Mesendoderm (in vitro differentiated cells): Measurements from ENCODE around the gene RAB8B.
A peak's percentile ranks its signal among the peaks of the same experiment; 100 is the strongest.

Experiments
- DNase-seq: peaks from one replicate; pipeline ENCODE4 v3.0.0; 2013
- H2AK5ac ChIP-seq: 2 replicates; pipeline ENCODE4 v1.6.1; 2013; ENCODE audit warnings: low read length, inconsistent platforms
- H2BK120ac ChIP-seq: 2 replicates; pipeline ENCODE4 v1.6.1; 2013; ENCODE audit warnings: low read depth, mild to moderate bottlenecking, low read length, moderate library complexity, mixed read lengths
- H2BK15ac ChIP-seq: replicated peaks from 2 replicates; pipeline ENCODE4 v1.6.1; 2013; ENCODE audit warnings: low read depth, mild to moderate bottlenecking, moderate library complexity
- H2BK5ac ChIP-seq: 2 replicates; pipeline ENCODE4 v1.6.1; 2013; ENCODE audit warnings: low read length, inconsistent platforms
- H3K18ac ChIP-seq: 2 replicates; pipeline ENCODE4 v1.6.1; 2013; ENCODE audit warnings: mild to moderate bottlenecking, low read length, mixed read lengths
- H3K23ac ChIP-seq: one replicate; pipeline ENCODE4 v1.6.1; 2013; ENCODE audit warnings: low read length
- H3K27ac ChIP-seq: 2 replicates; pipeline ENCODE4 v1.5.1; 2013; ENCODE audit warnings: low read depth, mild to moderate bottlenecking, inconsistent platforms, low read length, moderate library complexity
- H3K27me3 ChIP-seq: 2 replicates; pipeline ENCODE4 v1.6.1; 2013; ENCODE audit warnings: low read length, control low read depth, mild to moderate bottlenecking, inconsistent platforms; ENCODE audit not compliant: insufficient read depth, poor library complexity
- H3K36me3 ChIP-seq: 2 replicates; pipeline ENCODE4 v1.6.1; 2013; ENCODE audit warnings: low read length, inconsistent platforms; ENCODE audit not compliant: control insufficient read depth, insufficient read depth
- H3K4ac ChIP-seq: one replicate; pipeline ENCODE4 v1.6.1; 2013; ENCODE audit warnings: low read depth, mild to moderate bottlenecking, low read length, moderate library complexity
- H3K4me1 ChIP-seq: 2 replicates; pipeline ENCODE4 v1.6.1; 2013; ENCODE audit warnings: low read depth, low read length, inconsistent platforms; ENCODE audit not compliant: control insufficient read depth
- H3K4me2 ChIP-seq: 2 replicates; pipeline ENCODE4 v1.6.1; 2013; ENCODE audit warnings: low read length
- H3K4me3 ChIP-seq: 2 replicates; pipeline ENCODE4 v1.5.1; 2013; ENCODE audit warnings: mild to moderate bottlenecking, low read length
- H3K56ac ChIP-seq: one replicate; pipeline ENCODE4 v1.6.1; 2013; ENCODE audit warnings: low read length
- H3K79me1 ChIP-seq: 2 replicates; pipeline ENCODE4 v1.6.1; 2013; ENCODE audit warnings: low read length, inconsistent platforms
- H3K79me2 ChIP-seq: 2 replicates; pipeline ENCODE4 v1.6.1; 2013; ENCODE audit warnings: mild to moderate bottlenecking, low read length; ENCODE audit not compliant: control insufficient read depth, insufficient read depth
- H3K9ac ChIP-seq: 2 replicates; pipeline ENCODE4 v1.6.1; 2013; ENCODE audit warnings: low read length, inconsistent platforms
- H4K5ac ChIP-seq: one replicate; pipeline ENCODE4 v1.6.1; 2013; ENCODE audit warnings: low read length
- H4K8ac ChIP-seq: one replicate; pipeline ENCODE4 v1.6.1; 2013; ENCODE audit warnings: low read depth, mild to moderate bottlenecking, control low read depth, low read length, moderate library complexity
- WGBS: extraction: QIAGEN DNeasy Blood & Tissue Kit; methylation state at CpG from one replicate; pipeline ENCODE4 v1.1.7; 2013; ENCODE audit warnings: low lambda C conversion rate, missing lambda C conversion rate; ENCODE audit not compliant: insufficient coverage; ENCODE audit errors: extremely low coverage; 5-methylcytosine and 5-hydroxymethylcytosine counted together

RAB8B gene

DNA sequence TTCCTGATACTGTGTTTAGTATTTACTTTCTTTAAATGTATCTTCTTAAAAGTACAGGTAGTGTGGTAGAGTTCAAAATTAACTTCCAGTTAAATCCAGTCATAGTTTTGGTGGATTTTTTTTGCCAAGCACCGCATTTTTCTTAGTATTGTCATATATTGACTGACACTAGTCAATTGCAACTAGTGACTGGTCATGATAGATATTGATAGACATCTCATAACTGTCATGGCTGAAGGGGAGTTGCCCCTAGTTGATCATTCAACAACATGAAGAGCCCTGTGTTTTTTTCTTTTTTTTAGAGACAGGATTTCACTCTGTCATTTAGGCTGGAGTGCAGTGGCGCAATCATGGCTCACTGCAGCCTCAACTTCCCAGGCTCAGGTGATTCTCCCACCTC, 22.1 kb downstream of the RAB8B start:
- WGBS, result no CpG with 5 or more reads among the region's 2 CpGs
- Histone ChIP-seq H3K18ac (no peak overlapping the region), H3K27ac (no peak overlapping the region)

DNA sequence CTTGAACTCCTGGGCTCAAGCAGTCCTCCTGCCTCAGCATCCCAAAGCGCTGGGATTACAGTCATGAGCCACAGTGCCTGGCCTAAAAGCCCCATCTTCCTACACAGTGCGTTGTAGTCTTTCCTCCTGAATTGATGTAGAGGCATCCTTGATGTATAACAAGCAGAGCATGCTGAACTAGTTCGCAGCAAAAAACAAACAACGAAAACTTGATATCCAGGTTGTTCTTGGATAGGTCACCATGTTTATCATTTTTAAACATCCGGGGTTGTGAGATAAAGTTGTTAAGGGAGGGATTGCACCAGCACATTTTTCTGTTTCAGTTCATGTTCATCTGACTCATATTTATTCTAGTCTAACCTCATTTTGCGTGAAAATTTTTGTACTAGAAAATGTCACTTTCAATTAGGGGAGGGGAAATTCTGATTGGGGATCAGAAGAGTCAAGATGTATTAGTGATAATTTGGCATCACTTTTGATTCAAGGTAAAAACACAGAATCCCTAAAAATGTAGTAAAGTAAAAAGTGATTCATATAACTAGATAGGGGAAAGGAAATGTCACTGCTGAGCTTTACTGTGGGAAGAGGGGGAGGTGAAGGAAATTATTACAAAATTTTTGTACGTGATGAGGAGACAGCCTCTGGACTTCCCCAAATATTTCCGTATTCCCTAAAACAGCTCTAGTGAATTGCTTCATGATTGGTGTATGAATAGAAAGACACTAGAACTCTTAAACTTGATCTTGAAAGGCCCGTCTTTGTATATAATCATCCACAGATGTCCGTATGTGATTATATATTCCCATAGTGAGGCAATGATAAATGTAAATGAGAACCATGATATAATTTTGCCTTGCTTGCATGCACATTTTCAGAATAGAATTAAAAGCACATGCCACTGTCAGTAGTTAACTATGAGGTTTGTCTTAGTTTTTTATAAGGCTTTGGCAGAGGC, 22.9 kb downstream of the RAB8B start:
- H3K4me3 ChIP-seq, result no peak overlapping the region

More for the DNA sequence above, 22.1 kb downstream of the RAB8B start:
- H3K4ac ChIP-seq, result no peak overlapping the region
- no peak overlapping the region for H2BK5ac ChIP-seq
- H2AK5ac ChIP-seq, result no peak overlapping the region
- DNase-seq, result no peak
- H2BK15ac ChIP-seq, result no peak overlapping the region
- peaks cover 3% of the 10 kb centered on the region for H3K4me1 ChIP-seq
- H3K27me3 ChIP-seq, result no peaks in the 10 kb centered on the region
- no peaks in the 10 kb centered on the region for H3K36me3 ChIP-seq
- no peak overlapping the region for H3K23ac ChIP-seq
- H3K79me2 ChIP-seq, result peaks cover 2% of the 10 kb centered on the region
- H4K5ac ChIP-seq, result no peak overlapping the region
- H3K56ac ChIP-seq, result no peak overlapping the region
- no peak overlapping the region for H3K4me3 ChIP-seq
- H2BK120ac ChIP-seq, result no peak overlapping the region
- H4K8ac ChIP-seq, result no peak overlapping the region
- H3K4me2 ChIP-seq, result no peak overlapping the region
- H3K9ac ChIP-seq, result no peak overlapping the region
- peaks cover 2% of the 10 kb centered on the region for H3K79me1 ChIP-seq

DNA sequence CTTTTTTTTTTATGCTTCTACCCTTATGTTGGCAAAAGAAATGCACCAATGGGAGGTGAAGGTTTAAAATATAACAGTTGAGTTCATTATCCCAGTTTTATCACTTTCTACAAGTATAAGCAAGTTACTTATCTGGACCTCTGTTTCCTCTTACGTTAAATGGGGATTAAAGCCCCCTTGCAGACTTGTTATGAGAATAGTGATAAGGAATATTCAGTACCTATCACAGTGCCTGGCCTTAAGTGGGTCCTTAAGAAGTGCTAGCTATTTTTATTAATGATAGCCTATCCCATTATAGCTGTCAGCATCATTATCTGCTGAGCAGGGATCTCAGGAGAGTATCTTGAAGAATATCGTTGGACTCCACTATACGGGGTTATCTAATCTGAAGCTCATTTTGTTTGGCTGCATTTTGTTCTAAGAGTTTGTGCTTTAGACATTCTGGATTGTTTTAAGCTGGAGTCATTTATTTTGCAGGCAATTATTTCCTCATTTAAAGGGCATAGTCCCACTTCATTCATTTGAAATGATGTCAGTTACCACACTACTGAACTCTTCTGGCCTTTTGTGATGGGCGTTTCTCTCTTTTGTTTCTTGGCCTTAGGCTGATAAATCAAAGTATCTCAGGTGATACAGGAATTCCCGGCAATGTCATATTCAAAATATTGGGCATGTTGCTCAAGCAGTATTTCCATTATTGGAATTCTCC, 28.8 kb downstream of the RAB8B start:
- peak; percentile 76 for DNase-seq
- H2AK5ac ChIP-seq, result no peak overlapping the region
- no peak overlapping the region for H3K4me3 ChIP-seq
- no peak overlapping the region for H2BK15ac ChIP-seq
- WGBS, result no CpG with 5 or more reads among the region's 5 CpGs
- H3K18ac ChIP-seq, result no peak overlapping the region
- no peak overlapping the region for H3K56ac ChIP-seq
- H3K4me2 ChIP-seq, result no peak overlapping the region
- H3K9ac ChIP-seq, result no peak overlapping the region
- no peaks in the 10 kb centered on the region for H3K79me2 ChIP-seq
- no peak overlapping the region for H4K5ac ChIP-seq
- H2BK120ac ChIP-seq, result no peak overlapping the region
- no peak overlapping the region for H4K8ac ChIP-seq
- H3K23ac ChIP-seq, result no peak overlapping the region
- H3K36me3 ChIP-seq, result no peaks in the 10 kb centered on the region
- no peaks in the 10 kb centered on the region for H3K27me3 ChIP-seq
- peaks cover 2% of the 10 kb centered on the region for H3K79me1 ChIP-seq
- H3K4me1 ChIP-seq, result no peaks in the 10 kb centered on the region
- H3K4ac ChIP-seq, result no peak overlapping the region
- H3K27ac ChIP-seq, result no peak overlapping the region
- no peak overlapping the region for H2BK5ac ChIP-seq

More for the DNA sequence above, 22.9 kb downstream of the RAB8B start:
- Histone ChIP-seq H2AK5ac (no peak overlapping the region), H4K8ac (no peak overlapping the region), H3K4me2 (no peak overlapping the region), H3K18ac (no peak overlapping the region), H3K4ac (no peak overlapping the region), H2BK5ac (no peak overlapping the region), H3K36me3 (no peaks in the 10 kb centered on the region), H3K23ac (no peak overlapping the region), H3K56ac (no peak overlapping the region), H3K4me1 (peaks cover 3% of the 10 kb centered on the region), H3K27ac (no peak overlapping the region), H2BK120ac (no peak overlapping the region), H3K79me2 (peaks cover 2% of the 10 kb centered on the region), H3K79me1 (peaks cover 2% of the 10 kb centered on the region), H3K27me3 (no peaks in the 10 kb centered on the region), H4K5ac (no peak overlapping the region), H3K9ac (no peak overlapping the region), H2BK15ac (no peak overlapping the region)
- DNase-seq, result no peak
- no CpG with 5 or more reads among the region's 10 CpGs for WGBS

DNA sequence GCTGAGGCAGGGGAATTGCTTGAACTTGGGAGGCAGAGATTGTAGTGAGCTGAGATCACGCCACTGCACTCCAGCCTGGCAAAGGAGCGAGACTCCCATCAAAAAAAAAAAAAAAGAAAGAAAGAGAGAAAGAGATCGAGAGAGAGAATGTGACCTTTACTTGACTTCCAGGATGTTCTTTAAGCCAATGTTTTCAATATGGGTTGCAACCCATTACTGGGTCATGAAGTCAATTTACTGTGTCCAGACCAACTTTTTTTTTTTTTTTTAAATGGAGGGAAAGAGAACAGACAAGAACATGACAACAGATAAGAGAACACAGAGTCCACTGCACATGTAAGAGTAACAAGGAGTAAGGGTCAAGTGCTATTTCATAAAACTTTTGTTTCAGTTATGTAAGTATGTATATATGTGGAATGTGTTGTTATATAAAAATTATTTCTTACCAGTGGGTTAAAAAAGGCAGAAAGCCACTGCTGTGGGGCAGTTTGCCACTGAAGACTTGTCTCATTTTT, 29.8 kb downstream of the RAB8B start:
- Histone ChIP-seq H3K4ac (no peak overlapping the region), H3K4me2 (no peak overlapping the region), H3K79me2 (no peaks in the 10 kb centered on the region), H2BK15ac (no peak overlapping the region), H3K9ac (no peak overlapping the region), H3K79me1 (peaks cover 2% of the 10 kb centered on the region), H2BK5ac (no peak overlapping the region), H4K5ac (no peak overlapping the region), H3K23ac (no peak overlapping the region), H2BK120ac (no peak overlapping the region), H3K36me3 (no peaks in the 10 kb centered on the region), H3K27ac (no peak overlapping the region), H2AK5ac (no peak overlapping the region), H3K27me3 (no peaks in the 10 kb centered on the region), H3K56ac (no peak overlapping the region), H3K18ac (no peak overlapping the region), H3K4me1 (no peaks in the 10 kb centered on the region), H4K8ac (no peak overlapping the region), H3K4me3 (no peak overlapping the region)
- DNase-seq, result no peak
- no CpG with 5 or more reads among the region's 3 CpGs for WGBS

DNA sequence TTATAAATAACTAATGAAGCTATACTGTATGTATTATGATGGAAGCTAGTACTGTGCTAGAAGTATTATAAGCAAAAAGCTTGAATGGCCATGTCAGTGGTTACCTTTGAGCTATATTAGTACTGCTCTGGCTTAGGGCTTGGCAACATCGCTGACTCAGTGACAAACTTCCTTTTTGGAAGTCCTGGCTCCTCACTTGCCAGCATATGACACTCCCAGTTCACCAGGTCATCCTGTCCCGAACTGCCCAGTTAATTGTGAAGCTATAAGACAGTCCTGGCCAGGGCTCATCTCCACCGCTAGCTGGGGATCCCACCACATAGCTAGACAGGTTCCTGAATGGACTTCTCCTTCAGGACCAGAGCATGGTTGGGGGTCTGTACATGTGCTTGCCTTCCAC, 31.9 kb downstream of the RAB8B start:
- Histone ChIP-seq H4K8ac (no peak overlapping the region), H3K9ac (no peak overlapping the region), H3K4me1 (no peaks in the 10 kb centered on the region), H3K27ac (no peak overlapping the region), H2BK15ac (no peak overlapping the region), H3K18ac (no peak overlapping the region), H3K4me2 (no peak overlapping the region), H3K23ac (no peak overlapping the region), H2BK5ac (no peak overlapping the region), H3K79me1 (peaks cover 2% of the 10 kb centered on the region), H3K79me2 (no peaks in the 10 kb centered on the region), H4K5ac (no peak overlapping the region), H2AK5ac (no peak overlapping the region), H3K56ac (no peak overlapping the region), H2BK120ac (no peak overlapping the region), H3K4ac (no peak overlapping the region), H3K27me3 (no peaks in the 10 kb centered on the region), H3K36me3 (no peaks in the 10 kb centered on the region), H3K4me3 (no peak overlapping the region)
- no peak for DNase-seq
- WGBS, result no CpG with 5 or more reads among the region's 3 CpGs
